ENCODE data around the gene MTOR.
"Not testable (repeated sequence)": the region's sequence is repeated elsewhere in the genome, so short reads cannot be mapped to it uniquely, and the experiment has no call there.

MTOR gene

DNA sequence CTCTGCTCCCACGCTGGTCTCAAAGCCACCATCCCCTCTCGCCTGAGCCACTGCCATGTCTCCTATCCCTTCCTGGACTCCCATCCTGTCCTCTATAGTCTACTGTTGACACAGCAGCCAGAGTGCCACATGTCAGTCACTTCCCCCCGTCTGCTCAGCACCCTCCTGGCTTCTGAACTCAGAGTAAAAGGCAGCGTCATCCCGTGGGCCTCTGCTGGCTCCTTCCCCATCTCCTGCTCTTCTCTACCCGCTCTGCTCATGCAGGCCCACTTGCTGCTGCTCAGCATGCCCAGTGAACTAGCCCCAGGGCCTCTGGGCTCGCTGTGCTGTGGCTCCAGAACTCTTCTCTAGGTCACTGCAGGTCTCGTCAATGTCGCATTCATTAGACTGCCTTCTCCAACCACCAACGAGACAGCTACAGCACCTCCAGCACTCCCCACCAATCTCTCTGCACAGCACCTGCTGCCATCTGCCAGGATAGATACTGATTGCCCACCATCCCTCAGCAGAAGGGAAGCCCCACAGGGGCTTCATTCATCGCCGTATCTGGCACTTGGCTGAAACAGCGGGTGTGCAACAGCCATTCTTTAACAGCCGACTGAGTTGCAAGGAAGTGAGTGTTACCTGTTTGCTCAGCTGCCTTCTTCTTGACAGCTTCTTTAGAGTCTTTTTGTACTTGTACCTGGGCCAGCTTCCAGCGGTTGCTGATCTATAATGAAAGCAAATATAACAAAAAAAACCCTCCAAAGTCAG, 190.7 kb downstream of the MTOR start:
- H3K4me1 ChIP-seq (ENCODE audit: insufficient read depth, low read length), result no peaks in the 10 kb centered on the region
- H3K27me3 ChIP-seq (ENCODE audit: insufficient read depth, low read length), result no peaks in the 10 kb centered on the region
- no peaks in the 10 kb centered on the region for H3K9me3 ChIP-seq (ENCODE audit: low read length)
- H3K36me3 ChIP-seq (ENCODE audit: insufficient read depth, low read length), result peaks cover 81% of the 10 kb centered on the region
- no peak overlapping the region for H2AFZ ChIP-seq (ENCODE audit: low read depth, low read length)
- no peak overlapping the region for H3K4me3 ChIP-seq (ENCODE audit: low read length)

DNA sequence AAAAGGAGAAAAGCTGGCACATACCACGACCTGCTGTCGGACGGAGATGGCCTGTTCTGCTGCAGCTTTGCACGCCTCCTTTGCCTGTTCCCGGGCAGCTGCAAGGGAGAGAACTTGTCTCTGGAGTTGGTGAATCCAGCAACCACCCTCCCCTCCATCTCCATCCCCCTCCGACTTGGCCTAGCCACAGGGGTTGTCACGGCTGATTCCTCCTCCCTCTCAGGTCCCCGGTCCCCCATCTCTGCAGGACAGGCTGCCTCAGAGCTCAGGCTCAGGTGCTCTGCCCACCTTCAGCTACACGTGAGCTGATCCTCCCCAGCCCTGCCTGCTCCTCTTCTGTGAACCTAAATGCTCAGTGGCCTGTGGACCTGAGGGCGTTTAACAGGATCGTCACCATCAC, 191.5 kb downstream of the MTOR start:
- Histone ChIP-seq H3K36me3 (ENCODE audit: insufficient read depth, low read length) (peaks cover 80% of the 10 kb centered on the region), H3K4me1 (ENCODE audit: insufficient read depth, low read length) (no peaks in the 10 kb centered on the region), H3K4me3 (ENCODE audit: low read length) (no peak overlapping the region)

DNA sequence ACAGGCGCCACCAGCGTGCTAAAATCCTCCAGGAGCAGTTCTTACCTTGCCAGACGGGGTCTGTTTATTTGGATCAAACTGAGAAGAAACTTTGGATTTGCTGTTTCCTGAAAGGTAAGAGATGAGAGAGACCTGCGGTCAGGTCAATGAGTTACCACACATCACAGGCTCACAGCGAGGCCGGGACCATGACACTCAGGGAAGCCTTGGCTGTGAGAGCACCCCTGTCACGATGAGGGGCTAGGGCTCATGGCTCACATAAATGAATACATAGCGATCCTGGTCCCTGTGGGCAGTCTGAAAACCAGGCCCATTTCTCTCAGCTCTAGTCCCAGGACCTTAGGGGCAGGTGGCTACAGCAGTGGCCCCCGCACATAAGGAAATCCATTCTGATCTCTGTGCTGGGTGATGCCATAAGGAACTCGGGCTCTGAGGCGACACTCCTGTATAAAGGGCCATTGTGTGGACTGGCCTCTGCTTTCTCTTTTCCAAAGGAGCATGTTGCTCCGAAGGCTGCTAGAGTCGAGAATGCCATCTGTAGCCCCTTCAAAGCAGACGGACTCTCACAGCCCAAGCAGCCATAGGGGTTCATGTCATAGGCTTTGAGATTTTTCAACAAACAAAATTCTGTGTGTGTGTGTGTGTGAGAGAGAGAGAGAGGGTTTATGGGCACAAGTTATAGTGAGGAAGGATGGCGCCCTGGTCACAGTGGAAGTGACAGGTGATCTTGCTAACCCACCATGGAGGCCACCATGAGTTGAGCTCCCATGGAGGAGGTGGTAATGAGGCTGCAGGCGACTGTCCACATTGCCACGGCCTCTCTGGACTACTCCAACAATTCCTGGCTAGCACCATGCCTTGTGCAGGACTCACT, 193.5 kb downstream of the MTOR start:
- Histone ChIP-seq H2AFZ (ENCODE audit: low read depth, low read length) (no peak overlapping the region), H3K9me3 (ENCODE audit: low read length) (no peaks in the 10 kb centered on the region), H3K36me3 (ENCODE audit: insufficient read depth, low read length) (peaks cover 75% of the 10 kb centered on the region), H3K4me3 (ENCODE audit: low read length) (no peak overlapping the region), H3K4me1 (ENCODE audit: insufficient read depth, low read length) (no peaks in the 10 kb centered on the region), H3K27me3 (ENCODE audit: insufficient read depth, low read length) (no peaks in the 10 kb centered on the region)

More for the DNA sequence above, 191.5 kb downstream of the MTOR start:
- Histone ChIP-seq H3K27me3 (ENCODE audit: insufficient read depth, low read length) (no peaks in the 10 kb centered on the region), H3K9me3 (ENCODE audit: low read length) (no peaks in the 10 kb centered on the region), H2AFZ (ENCODE audit: low read depth, low read length) (no peak overlapping the region)

DNA sequence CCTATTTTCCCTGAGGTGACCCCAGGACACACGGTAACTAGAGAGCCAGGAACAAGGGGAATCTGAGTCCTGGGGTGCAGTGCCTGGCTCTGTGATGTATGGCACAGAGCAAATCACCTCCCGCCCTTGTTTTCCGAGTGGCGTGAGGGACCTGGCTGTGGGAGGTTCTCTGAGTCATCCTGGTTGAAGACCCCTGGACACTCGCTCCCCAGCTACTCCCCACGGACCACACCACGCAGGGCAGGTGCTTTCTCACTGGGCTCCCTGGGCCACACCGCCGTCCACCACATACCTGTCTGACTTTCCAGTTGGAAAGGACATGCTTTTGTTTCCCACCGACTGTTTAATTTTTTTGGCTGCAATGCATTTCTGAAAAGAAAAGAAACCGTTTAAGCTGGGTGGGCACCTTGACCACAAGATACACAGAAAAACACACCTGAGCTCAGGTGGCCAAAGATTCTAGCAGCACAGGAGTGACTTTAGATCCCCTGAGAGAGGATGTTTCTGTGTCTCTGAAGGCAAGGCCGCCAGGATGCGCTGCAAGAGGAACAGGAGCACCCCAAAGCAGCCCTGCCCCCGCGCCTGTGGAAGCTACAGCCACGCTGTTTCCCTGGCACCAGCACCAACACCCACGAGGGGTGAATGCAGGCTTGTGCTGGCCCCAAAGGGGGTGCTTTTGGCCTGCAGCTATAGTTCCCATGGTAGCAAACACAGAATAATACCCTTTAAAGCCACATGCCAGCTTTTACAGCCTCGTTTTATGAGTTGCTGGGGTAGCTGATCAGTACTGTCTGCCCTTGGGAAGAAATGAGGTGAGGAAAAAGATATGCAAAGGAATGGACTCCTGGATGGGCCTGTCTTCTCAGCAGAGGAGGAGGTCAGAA, 194.4 kb downstream of the MTOR start:
- Histone ChIP-seq H3K9me3 (ENCODE audit: low read length) (no peaks in the 10 kb centered on the region), H2AFZ (ENCODE audit: low read depth, low read length) (no peak overlapping the region), H3K27me3 (ENCODE audit: insufficient read depth, low read length) (no peaks in the 10 kb centered on the region), H3K4me1 (ENCODE audit: insufficient read depth, low read length) (no peaks in the 10 kb centered on the region), H3K36me3 (ENCODE audit: insufficient read depth, low read length) (peaks cover 77% of the 10 kb centered on the region), H3K4me3 (ENCODE audit: low read length) (no peak overlapping the region)

DNA sequence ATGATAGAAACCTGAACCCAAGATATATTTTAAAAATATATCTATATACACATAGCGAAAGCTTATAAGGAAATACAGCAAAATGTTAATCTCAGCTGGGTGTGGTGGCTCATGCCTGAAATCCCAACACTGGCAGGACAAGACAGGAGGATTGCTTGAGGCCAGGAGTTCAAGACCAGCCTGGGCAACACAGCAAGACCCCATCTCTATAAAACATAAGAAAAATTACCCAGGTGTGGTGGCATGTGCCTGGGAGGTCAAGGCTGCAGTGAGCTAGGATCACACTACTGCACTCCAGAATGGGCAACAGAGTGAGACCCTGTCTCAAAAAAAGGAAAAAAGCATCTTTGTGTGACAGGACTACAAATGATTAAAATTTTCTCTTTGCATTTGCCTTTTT, 196.6 kb downstream of the MTOR start:
- no peak overlapping the region for H3K4me3 ChIP-seq (ENCODE audit: low read length)
- no peaks in the 10 kb centered on the region for H3K27me3 ChIP-seq (ENCODE audit: insufficient read depth, low read length)
- H2AFZ ChIP-seq (ENCODE audit: low read depth, low read length), result no peak overlapping the region
- peaks cover 3% of the 10 kb centered on the region for H3K4me1 ChIP-seq (ENCODE audit: insufficient read depth, low read length)
- peaks cover 62% of the 10 kb centered on the region for H3K36me3 ChIP-seq (ENCODE audit: insufficient read depth, low read length)
- H3K9me3 ChIP-seq (ENCODE audit: low read length), result no peaks in the 10 kb centered on the region

DNA sequence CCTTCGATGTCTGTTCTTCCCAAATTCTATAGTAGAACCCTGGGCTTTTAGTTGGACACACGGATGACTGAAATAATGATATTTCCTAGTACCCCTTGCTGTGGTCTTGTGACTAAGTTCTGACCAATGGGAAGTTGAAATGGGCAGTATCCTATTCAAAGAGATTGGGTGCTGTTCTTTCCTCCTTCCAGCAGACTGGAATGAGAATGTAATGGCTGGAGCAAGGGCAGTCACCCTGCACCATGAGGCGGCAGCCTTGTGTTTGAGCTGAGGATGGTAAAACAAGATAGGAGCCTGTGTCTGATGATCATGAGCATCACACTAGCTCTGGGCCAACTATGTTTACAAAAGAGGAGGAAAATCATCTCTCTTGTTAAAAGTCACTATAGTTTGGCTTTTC, 197.4 kb downstream of the MTOR start:
- Histone ChIP-seq H3K36me3 (ENCODE audit: insufficient read depth, low read length) (peaks cover 54% of the 10 kb centered on the region), H2AFZ (ENCODE audit: low read depth, low read length) (no peak overlapping the region), H3K4me1 (ENCODE audit: insufficient read depth, low read length) (peaks cover 7% of the 10 kb centered on the region), H3K9me3 (ENCODE audit: low read length) (no peaks in the 10 kb centered on the region), H3K27me3 (ENCODE audit: insufficient read depth, low read length) (no peaks in the 10 kb centered on the region), H3K4me3 (ENCODE audit: low read length) (no peak overlapping the region)

DNA sequence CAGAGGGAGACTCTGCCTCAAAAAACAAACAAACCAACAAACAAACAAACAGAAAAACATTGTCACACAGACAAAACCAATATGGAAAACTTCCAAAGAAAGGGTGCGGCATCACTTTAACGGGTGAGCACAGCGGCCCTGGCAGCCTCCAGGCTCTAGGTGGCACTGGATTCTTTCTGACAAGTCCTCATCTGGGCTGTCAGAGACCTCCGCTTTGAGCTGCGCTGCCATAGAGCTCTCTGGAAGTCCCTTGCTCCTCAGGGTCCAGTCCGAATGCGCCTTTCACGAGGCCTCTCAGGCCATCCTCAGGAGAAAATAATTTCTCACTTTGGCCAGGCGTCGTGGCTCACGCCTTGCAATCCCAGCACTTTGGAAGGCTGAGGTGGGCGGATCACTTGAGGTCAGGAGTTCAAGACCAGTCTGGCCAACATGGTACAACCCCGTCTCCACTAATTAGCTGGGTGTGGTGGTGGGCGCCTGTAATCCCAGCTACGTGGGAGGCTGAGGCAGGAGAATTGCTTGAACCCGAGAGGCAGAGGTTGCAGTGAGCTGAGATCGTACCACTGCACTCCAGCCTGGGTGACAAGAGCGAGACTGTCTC, 198.3 kb downstream of the MTOR start:
- not testable (repeated sequence) for H2AFZ ChIP-seq (ENCODE audit: low read depth, low read length); H3K4me3 ChIP-seq (ENCODE audit: low read length); H3K9me3 ChIP-seq (ENCODE audit: low read length); H3K4me1 ChIP-seq (ENCODE audit: insufficient read depth, low read length); H3K27me3 ChIP-seq (ENCODE audit: insufficient read depth, low read length)
- H3K36me3 ChIP-seq (ENCODE audit: insufficient read depth, low read length), result peaks cover 45% of the 10 kb centered on the region

DNA sequence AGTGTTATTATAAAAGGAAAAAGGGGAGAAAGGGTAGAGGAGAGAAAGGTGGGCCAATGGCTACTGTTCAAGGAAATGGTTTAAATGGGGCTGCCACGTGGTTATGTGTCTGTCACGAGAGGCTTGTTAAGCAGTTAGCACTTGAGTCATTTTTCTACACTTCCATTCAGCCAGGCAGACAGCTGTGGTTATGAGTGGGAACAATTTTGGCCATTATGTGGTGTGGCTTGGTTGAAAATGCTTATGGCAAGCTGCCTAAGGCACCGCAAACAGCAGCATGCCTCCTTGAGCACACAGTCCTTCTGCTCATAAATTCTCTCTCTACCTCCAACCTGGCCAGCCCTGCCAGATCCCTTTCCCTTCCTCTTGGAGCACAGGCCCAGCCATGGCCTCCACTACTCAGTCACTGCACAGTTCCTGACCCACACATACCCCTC, 199.4 kb downstream of the MTOR start:
- H3K4me3 ChIP-seq (ENCODE audit: low read length), result no peak overlapping the region
- peaks cover 36% of the 10 kb centered on the region for H3K36me3 ChIP-seq (ENCODE audit: insufficient read depth, low read length)
- H3K4me1 ChIP-seq (ENCODE audit: insufficient read depth, low read length), result peaks cover 14% of the 10 kb centered on the region
- H3K9me3 ChIP-seq (ENCODE audit: low read length), result no peaks in the 10 kb centered on the region
- no peak overlapping the region for H2AFZ ChIP-seq (ENCODE audit: low read depth, low read length)
- H3K27me3 ChIP-seq (ENCODE audit: insufficient read depth, low read length), result no peaks in the 10 kb centered on the region

DNA sequence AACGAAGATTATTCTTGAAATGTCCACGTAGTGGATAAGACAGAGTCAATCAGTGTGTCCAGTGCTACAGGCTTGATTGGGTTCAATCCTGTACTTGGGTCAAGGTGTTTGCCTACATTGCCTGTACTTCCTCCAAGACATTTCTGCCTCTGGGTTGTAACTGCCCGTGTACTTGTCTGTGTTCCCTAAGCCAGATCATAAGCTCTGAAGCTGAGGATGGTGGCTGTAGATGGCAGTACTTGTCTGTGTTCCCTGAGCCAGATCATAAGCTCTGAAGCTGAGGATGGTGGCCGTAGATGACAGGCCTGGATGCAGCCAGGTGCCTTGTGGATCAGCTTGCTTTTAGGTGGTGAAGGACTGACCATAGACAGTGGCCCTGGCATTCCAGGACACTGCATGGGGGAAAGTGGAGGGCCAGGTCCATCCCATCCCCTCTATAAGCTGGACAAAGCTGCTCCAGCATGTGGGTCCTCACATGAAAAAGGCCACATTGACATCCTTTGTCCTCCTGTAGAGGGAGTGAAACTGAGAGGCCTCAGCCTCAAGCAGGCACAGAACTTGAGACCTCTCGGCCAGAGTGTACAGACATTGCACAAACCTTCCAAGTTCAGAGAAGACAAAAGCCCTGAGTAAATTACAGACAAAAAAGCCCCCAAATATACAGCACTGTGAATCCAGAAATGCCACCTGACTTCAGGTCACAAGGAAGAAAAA, 200.5 kb downstream of the MTOR start:
- no peaks in the 10 kb centered on the region for H3K27me3 ChIP-seq (ENCODE audit: insufficient read depth, low read length)
- no peak overlapping the region for H2AFZ ChIP-seq (ENCODE audit: low read depth, low read length)
- H3K4me1 ChIP-seq (ENCODE audit: insufficient read depth, low read length), result peaks cover 14% of the 10 kb centered on the region
- H3K4me3 ChIP-seq (ENCODE audit: low read length), result no peak overlapping the region
- peaks cover 40% of the 10 kb centered on the region for H3K36me3 ChIP-seq (ENCODE audit: insufficient read depth, low read length)
- no peaks in the 10 kb centered on the region for H3K9me3 ChIP-seq (ENCODE audit: low read length)

DNA sequence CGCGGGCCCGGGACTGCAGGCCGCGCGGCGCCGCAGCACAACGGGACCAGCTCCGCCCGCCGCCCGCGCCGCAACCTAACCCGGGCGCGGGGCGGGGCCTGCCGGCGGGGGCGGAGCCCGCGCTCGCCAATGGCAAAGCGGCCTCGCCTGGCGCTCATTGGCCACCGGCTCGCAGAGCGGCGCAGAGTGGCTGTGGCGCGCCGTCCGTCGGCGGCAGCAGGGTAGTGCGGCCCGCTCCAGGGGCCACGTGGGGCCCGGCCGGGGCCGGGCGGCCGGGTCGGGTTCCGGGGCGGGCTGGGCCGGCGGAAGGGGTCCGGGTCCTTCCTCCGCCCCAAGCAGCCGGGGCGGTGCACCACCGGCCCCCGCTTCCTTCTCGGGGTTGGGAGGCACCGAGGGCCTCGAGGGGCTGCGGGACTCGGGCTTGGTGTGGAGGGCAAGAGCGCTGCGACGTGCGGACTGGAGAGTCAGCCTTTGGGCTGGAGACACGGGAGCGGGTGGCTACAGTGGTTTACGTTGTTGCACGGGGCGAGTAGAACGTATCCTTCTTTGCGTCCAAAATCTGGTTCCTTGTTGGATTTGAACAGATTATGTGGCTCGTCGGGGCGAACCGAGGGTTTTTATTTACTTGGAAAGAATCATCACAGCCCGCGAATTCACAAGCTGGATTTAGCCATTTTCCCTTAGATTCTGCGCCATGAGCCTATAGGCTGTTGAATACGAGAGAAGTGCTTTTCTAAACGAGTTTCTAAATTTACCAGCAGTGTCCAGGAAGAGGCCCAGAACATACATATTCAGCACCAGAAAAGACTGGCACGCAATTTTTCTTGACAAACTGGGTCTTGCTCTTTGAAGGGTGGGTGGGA, 202.2 kb downstream of the MTOR start, which contains the start of gene SRM:
Gene SRM (minus strand): TSS at position 51 of the 863 bp plus-strand sequence. CDS start 75 bp downstream, outside the sequence.
- H3K4me1 ChIP-seq (ENCODE audit: insufficient read depth, low read length), result peaks cover 14% of the 10 kb centered on the region
- H3K4me3 ChIP-seq (ENCODE audit: low read length), result peak within 1 kb of the TSS; percentile 96
- no peaks in the 10 kb centered on the region for H3K9me3 ChIP-seq (ENCODE audit: low read length)
- peak within 1 kb of the TSS; percentile 99 for H2AFZ ChIP-seq (ENCODE audit: low read depth, low read length)
- no peaks in the 10 kb centered on the region for H3K27me3 ChIP-seq (ENCODE audit: insufficient read depth, low read length)
- H3K36me3 ChIP-seq (ENCODE audit: insufficient read depth, low read length), result peaks cover 37% of the 10 kb centered on the region

DNA sequence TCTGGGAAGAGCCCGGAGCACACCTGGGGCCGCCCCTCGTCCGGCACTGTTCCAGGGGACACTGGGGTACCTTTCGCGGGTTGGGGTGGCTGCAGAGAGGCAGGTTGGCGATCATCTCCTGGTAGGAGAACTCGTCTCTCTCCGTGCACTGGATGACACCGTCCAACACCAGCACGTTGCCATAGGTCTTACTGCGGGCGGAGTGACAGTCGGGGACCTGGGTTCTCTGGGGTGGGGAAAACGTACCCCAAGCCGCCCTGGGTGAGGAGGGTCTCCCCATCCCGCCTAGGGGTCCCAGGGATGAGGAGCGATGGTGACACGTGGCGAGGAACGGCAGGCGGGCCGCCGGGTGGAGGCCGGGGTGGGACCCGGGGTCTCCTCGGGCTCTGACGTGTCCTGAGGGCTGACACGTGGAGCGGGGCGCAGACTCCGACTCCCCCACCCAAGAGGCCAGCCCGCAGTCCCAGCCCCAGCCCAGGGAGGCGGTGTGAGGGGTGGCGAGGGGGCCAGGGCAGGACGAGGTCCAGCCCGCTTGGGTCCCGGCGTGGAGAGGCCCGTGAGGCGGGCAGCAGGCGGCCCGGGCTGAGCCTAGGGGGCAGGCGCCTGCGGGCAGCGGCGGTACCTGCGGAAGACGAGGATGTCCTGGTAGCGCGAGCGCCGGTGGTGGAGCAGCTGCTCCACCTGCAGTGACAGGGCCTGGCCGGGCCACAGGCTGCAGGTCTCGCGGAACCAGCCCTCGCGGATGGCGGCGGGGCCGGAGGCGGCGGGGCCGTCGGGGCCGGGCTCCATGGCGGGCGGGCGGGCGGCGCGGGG, 203.0 kb downstream of the MTOR start:
- peak overlapping the region; percentile 73 for H2AFZ ChIP-seq (ENCODE audit: low read depth, low read length)
- H3K4me3 ChIP-seq (ENCODE audit: low read length), result peak overlapping the region; percentile 96
- H3K4me1 ChIP-seq (ENCODE audit: insufficient read depth, low read length), result peaks cover 14% of the 10 kb centered on the region
- H3K9me3 ChIP-seq (ENCODE audit: low read length), result no peaks in the 10 kb centered on the region
- no peaks in the 10 kb centered on the region for H3K27me3 ChIP-seq (ENCODE audit: insufficient read depth, low read length)
- H3K36me3 ChIP-seq (ENCODE audit: insufficient read depth, low read length), result peaks cover 33% of the 10 kb centered on the region

Data from neuron (in vitro differentiated cells).